DMS 273 treated with DMSO at 0.1 percent for 48 hours (cell line): ENCODE measurements around the gene KDM2A.
A peak's percentile ranks its signal among the peaks of the same experiment; 100 is the strongest.

Experiments used
- DNase-seq: peaks from one replicate; lab custom pipeline; 2025; lab: John Stamatoyannopoulos, UW

Gene KDM2A

DNA sequence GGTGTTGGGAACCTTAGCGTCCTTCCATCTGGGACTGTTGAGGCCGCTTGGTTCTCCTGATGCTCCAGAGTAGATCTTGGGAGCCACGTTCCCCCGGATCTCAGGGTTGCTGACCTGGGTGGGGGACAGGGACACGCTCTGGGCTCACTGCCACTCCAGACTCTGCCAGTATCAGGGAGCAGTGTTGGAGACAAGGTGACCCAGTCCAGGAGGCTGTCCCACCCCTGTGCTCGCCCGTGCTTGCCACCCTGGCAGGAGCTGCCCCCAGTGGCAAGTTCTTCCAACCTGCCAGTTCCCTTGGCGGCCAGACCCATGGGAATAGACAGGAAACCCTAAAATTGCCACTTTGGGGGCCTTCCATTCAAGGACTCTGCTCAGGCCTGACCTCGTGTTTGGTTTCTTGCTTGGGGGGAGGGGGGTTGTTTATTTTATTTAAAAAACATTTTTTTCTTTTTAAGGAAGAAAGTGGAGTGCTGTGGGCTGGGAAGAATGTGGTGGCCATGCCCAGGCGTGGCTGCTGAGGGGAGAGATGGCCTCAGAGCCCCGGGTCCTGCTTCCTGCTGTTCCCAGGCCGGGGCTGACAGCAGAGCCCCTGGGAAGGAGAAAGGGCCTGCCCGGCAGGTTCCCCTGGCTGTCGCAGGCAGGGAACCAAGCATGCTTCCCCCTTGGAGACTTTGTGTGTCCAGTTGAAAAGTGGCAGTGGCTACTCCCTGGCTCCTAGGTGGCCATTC is 154.4 kb downstream of the KDM2A start:
- DNase-seq = no peak

- no peak for DNase-seq
Measured at GRCh38 chr11:67274768-67275605, 155.9 kb downstream of the KDM2A start.

DNA sequence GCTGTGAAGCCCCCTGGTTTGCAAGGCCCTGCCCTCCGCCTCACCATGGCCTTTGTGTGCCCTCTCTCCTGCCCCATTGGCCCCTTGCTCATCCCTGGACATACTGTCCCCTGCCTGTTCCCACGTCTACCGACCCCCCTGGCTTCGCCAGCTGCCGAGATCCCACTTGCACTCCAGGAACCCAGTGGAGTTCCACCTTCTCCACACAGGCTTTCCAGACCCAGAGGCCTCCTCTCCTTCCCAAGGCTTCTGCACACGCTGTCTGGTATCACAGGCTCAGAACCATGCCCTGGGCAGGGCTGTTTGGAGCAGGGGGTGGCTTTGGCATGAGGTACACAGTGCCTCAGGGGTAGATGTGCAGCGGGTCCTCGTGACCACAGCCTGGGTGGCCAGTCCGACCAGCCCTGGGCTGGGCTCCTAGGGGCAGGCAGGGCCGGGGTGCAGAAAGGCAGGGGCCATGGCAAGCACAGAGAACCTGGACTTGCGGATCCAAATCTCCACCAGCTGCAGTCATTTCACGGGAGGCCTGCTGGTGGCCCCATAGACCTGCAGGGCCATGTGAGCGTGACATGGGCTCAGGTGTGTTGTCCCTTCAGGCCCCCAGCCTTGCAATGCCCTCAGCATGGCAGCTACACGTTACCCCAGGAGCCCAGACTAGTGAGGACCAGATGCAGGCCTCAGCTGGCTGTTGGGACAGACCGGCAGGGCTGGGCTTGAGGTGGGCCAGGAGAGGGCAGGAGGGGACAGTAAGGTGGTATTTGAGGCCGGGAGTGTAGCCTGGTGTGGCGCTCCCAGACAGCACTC is 156.7 kb downstream of the KDM2A start:
- DNase-seq = no peak

GRCh38 chr11:67276781-67277230 is 157.7 kb downstream of the KDM2A start:
- no peak for DNase-seq

DNA sequence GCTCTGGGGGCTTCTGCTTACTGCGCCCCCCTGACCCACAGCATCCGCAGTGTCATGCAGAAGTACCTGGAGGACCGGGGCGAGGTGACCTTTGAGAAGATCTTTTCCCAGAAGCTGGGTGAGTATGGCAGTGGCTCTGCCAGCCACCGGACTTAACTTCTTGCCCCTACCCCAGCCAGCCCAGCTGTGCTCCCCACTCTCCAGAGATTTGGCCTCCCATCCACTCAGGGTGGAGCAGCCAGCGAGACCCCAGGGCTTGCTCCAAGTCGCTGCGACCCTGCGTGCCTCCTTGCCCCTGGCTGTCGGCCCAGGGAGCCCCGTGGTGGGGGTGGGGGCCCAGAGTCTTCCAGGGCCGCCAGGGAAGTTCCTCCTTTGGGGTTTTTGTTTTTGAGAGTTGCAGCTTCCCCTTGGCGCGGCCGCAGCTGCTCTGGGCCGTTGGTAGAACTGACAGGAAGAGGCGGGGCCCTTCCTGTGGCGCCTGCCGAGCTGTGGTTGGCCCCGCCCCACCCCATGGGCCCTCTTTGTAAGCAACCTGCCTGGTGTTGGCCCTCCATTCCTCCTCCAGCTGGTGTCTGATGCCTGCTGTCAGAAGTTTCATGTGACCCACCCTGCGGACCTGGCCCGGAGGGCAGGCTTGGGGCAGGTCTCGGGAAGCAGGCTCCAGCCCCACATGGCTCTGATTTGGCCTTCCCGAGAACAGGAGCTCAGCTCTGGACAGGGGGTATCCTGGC is 158.3 kb downstream of the KDM2A start:
- peak; percentile 67 for DNase-seq

GRCh38 chr11:67278135-67278938 is 159.3 kb downstream of the KDM2A start:
- DNase-seq = no peak

DNA sequence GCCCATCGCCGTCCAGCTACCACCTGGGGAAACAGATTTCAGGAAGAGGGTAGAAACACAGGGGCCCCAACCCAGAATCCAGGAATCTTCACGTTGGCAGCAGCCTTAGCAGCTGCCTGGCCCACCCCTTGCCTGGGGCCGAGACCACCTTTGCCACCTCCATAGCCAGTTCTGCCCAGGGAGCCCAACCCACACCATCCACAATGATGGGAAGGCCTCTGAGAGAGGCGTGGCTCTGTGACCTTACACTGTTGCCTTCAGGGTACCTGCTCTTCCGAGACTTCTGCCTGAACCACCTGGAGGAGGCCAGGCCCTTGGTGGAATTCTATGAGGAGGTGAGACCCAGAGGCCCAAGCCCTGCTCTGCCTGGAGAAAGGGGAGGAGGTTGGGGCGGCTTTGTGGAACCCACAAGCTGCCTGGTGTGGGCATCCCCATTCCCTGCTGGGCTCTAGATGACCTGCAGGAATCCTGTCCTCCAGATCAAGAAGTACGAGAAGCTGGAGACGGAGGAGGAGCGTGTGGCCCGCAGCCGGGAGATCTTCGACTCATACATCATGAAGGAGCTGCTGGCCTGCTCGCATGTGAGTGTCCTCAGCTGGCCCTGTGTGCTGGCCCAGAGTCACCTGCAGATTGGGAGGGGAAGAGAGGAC is 160.0 kb downstream of the KDM2A start:
- DNase-seq = no peak

DNA sequence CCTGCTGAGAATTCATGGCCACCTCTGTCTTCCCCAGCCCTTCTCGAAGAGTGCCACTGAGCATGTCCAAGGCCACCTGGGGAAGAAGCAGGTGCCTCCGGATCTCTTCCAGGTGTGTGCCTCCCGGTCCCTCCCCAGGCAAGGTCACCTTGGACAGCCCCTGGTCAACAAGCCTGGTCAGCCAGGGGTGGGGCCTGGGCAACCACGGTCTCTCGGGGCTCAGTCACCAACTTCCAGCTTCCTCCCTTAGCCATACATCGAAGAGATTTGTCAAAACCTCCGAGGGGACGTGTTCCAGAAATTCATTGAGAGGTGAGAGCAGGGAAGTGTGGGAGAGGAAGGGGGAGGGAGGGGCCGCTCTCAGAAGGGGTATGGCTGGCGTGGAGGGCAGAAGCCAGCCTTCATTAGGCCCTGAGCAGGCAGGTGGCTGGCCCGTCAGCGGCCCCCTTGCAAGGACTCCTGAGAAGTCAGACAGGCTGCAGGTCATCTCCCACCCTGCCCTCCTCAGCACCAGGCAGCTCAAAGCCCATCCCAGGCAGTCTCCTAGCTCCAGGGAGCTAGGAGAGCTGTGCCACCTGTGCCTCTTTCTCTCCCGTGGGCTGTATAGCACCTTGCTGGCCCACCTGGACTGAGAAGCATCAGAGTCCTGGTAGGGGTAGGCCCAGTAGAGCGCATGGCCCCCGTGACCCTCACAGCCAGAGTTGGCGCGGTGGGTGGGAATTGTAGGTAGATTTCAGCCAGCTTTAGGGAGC is 160.7 kb downstream of the KDM2A start:
- no peak for DNase-seq

GRCh38 chr11:67280341-67280787 is 161.3 kb downstream of the KDM2A start:
- DNase-seq = no peak

GRCh38 chr11:67280788-67281551 is 161.9 kb downstream of the KDM2A start:
- no peak for DNase-seq

GRCh38 chr11:67281552-67282150 is 162.6 kb downstream of the KDM2A start:
- DNase-seq = no peak

GRCh38 chr11:67282155-67282875 is 163.3 kb downstream of the KDM2A start:
- DNase-seq = no peak

GRCh38 chr11:67282876-67283371 is 163.9 kb downstream of the KDM2A start:
- DNase-seq = no peak

GRCh38 chr11:67283481-67283963 is 164.5 kb downstream of the KDM2A start:
- DNase-seq = no peak

- no peak for DNase-seq
Measured at GRCh38 chr11:67284811-67285540, 165.9 kb downstream of the KDM2A start.
